ENCODE measurements around the gene EFEMP1. TPM values are rescaled to one million over a fixed set of nuclear protein-coding genes. Genes with fewer than 3 reads are reported as not detected.
"Not testable (repeated sequence)": the region's sequence is repeated elsewhere in the genome, so short reads cannot be mapped to it uniquely, and the experiment has no call there.

Gene EFEMP1
- total RNA-seq, 1 donor from 2014 or later, result 1,797 TPM

- DNase-seq (ENCODE audit: extremely low read depth, low read depth, low spot score), result not testable (repeated sequence)
These were observed 85.5 kb downstream of the EFEMP1 start for GRCh38 chr2:55838117-55838516.

GRCh38 chr2:55837073-55837472 is 86.5 kb downstream of the EFEMP1 start:
- DNase-seq (ENCODE audit: extremely low read depth, low read depth, low spot score), result no peak

GRCh38 chr2:55831671-55832410 is 91.7 kb downstream of the EFEMP1 start:
- DNase-seq (ENCODE audit: extremely low read depth, low read depth, low spot score), result not testable (repeated sequence)

GRCh38 chr2:55827855-55828254 is 95.7 kb downstream of the EFEMP1 start:
- DNase-seq (ENCODE audit: extremely low read depth, low read depth, low spot score), result no peak

- not testable (repeated sequence) for DNase-seq (ENCODE audit: extremely low read depth, low read depth, low spot score)
These were observed 96.2 kb downstream of the EFEMP1 start for GRCh38 chr2:55827428-55827827.

- no peak for DNase-seq (ENCODE audit: extremely low read depth, low read depth, low spot score)
These were observed 97.3 kb downstream of the EFEMP1 start for GRCh38 chr2:55826246-55826645.

GRCh38 chr2:55824551-55825096 is 99.0 kb downstream of the EFEMP1 start:
- no peak for DNase-seq (ENCODE audit: extremely low read depth, low read depth, low spot score)

Other genes starting within 250 kb of the EFEMP1 start
- gene PNPT1, start 229.9 kb downstream of the EFEMP1 start, total RNA-seq, result 14.0 and 26.0 TPM in 2 replicates

Data from glomerular endothelial cell (primary cell).